Measurements from ENCODE around the gene CCND3. TPM values are rescaled to one million over a fixed set of nuclear protein-coding genes. Genes with fewer than 3 reads are reported as not detected.
A peak's percentile ranks its signal among the peaks of the same experiment; 100 is the strongest.

CCND3 gene
- total and polyA plus RNA-seq, 10 of the 15 experiments (the other 5 are each of a cell fraction or from before 2014, with no cell fraction given) = 6.0 to 86.4 (median 31.5) TPM

DNA sequence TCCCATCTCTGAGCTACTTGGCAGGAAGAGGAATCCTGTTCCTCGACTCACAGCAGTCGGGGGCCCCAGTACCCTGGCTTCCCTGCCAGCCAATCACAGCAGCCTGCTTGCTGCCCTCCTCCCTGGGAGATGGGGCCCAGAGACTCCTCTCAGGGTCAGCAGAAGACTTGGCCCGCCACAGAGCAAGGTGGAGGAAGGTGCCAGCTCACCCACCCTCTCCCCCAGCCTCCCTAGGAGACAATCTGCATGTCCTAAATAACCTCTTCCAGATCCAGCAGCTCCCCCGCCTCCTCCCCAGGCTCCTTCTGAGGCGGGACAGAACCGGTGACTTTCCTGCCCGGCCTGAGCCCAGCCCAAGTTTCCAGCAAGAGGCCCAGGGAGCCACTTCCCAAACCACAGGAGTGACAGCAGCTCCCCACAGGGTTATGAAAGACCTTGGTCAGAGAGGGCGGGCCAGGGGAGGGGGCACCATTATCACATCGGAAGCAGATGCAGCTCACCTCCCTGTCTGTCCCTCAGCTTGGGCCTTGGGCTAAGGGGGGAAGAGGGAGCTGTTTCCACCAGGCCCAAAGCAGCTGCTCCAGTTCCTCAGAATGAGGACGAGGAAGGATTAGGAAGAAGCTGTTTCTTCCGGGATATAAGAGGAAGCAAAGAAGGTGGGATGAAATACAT is 2.3 kb downstream of the CCND3 start:
- ChIA-PET SMC1A (ENCODE audit: uncharacterized antibody, unreplicated experiment) (interaction anchor here (0.6 to 12.4 kb wide), 11 partner anchors 15 to 1022 kb away, joined by 3 to 138 read pairs (median 4); partner anchors contain the start of genes BYSL, MED20 and TAF8), POLR2A (interaction anchor here (0.6 to 2.7 kb wide), 10 partner anchors 17 to 129 kb away, joined by 3 to 8 read pairs (median 4); partner anchors contain the start of genes BYSL and MED20), CTCF (interaction anchor here (0.8 to 13.2 kb wide), 10 partner anchors 11 to 152 kb away, joined by 3 to 193 read pairs (median 6); partner anchors contain the start of genes BYSL, MED20, TOMM6 and USP49), RAD21 (ENCODE audit: unreplicated experiment) (interaction anchor here (0.8 to 6.4 kb wide), 6 partner anchors 18 to 111 kb away, joined by 3 to 69 read pairs (median 4); partner anchors contain the start of genes BYSL, MED20 and TAF8)
- Histone ChIP-seq H3K4me3 (peak overlapping the region; percentile 98), H3K9ac (ENCODE audit: control insufficient read depth, insufficient read depth, low read length) (peak overlapping the region; percentile 68), H3K79me2 (ENCODE audit: control insufficient read depth, insufficient read depth, low read length) (peaks cover 35% of the 10 kb centered on the region), H3K4me1 (ENCODE audit: control insufficient read depth, insufficient read depth, low read length) (peaks cover 46% of the 10 kb centered on the region), H3K27ac (ENCODE audit: control insufficient read depth, insufficient read depth) (peak overlapping the region; percentile 54), H4K20me1 (ENCODE audit: control insufficient read depth, insufficient read depth) (peaks cover 2% of the 10 kb centered on the region; the same call in 1 of the 2 replicates), H3K4me2 (ENCODE audit: control insufficient read depth, insufficient read depth) (peak overlapping the region; percentile 86), H2AFZ (ENCODE audit: control insufficient read depth, low read depth, low read length) (peak overlapping the region; percentile 29; the same call in 1 of the 2 replicates), H3K36me3 (ENCODE audit: control insufficient read depth in 2 of 2, insufficient read depth in 2 of 2, low read length in 1 of 2) (peaks cover 10 to 14% of the 10 kb centered on the region in 2 experiments), H3K27me3 (replicated peaks in 1 of 2; ENCODE audit: control insufficient read depth in 2 of 2, insufficient read depth in 2 of 2, low read length in 1 of 2) (no peaks in the 10 kb centered on the region), H3K9me3 (replicated peaks; ENCODE audit: control insufficient read depth, insufficient read depth, low read length) (no peaks in the 10 kb centered on the region)
- BruUV-seq (replicated peaks) = no TSS peak
- in situ Hi-C loops (cut with MboI) = loop anchor here (10.0 kb wide), 1 partner anchor 105 kb away; no protein-coding TSS in a partner anchor
- ATAC-seq (no peak), FAIRE-seq (no peak), DNase-seq (ENCODE audit: low read depth, low spot score) (no peak)
- intact Hi-C loops (cut with micrococcal nuclease; ENCODE audit: unreplicated experiment) = no loop called here
- WGBS (ENCODE audit: insufficient coverage, insufficient replicate concordance, low lambda C conversion rate, missing lambda C conversion rate) = 31% methylated on average over 11 of the region's 11 CpGs
- TF ChIP-seq, protein P1, sequence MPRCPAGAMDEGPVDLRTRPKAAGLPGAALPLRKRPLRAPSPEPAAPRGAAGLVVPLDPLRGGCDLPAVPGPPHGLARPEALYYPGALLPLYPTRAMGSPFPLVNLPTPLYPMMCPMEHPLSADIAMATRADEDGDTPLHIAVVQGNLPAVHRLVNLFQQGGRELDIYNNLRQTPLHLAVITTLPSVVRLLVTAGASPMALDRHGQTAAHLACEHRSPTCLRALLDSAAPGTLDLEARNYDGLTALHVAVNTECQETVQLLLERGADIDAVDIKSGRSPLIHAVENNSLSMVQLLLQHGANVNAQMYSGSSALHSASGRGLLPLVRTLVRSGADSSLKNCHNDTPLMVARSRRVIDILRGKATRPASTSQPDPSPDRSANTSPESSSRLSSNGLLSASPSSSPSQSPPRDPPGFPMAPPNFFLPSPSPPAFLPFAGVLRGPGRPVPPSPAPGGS (IDR thresholded peaks at IDR 0.05; ENCODE audit: borderline replicate concordance, insufficient read depth, low read depth, low read length, poor library complexity, severe bottlenecking) = no peak
- TF ChIP-seq, protein P2, sequence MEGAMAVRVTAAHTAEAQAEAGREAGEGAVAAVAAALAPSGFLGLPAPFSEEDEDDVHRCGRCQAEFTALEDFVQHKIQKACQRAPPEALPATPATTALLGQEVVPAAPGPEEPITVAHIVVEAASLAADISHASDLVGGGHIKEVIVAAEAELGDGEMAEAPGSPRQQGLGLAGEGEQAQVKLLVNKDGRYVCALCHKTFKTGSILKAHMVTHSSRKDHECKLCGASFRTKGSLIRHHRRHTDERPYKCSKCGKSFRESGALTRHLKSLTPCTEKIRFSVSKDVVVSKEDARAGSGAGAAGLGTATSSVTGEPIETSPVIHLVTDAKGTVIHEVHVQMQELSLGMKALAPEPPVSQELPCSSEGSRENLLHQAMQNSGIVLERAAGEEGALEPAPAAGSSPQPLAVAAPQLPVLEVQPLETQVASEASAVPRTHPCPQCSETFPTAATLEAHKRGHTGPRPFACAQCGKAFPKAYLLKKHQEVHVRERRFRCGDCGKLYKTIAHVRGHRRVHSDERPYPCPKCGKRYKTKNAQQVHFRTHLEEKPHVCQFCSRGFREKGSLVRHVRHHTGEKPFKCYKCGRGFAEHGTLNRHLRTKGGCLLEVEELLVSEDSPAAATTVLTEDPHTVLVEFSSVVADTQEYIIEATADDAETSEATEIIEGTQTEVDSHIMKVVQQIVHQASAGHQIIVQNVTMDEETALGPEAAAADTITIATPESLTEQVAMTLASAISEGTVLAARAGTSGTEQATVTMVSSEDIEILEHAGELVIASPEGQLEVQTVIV (IDR thresholded peaks at IDR 0.05; ENCODE audit: borderline replicate concordance, partially characterized antibody) = no peak
- TF ChIP-seq, protein P3, sequence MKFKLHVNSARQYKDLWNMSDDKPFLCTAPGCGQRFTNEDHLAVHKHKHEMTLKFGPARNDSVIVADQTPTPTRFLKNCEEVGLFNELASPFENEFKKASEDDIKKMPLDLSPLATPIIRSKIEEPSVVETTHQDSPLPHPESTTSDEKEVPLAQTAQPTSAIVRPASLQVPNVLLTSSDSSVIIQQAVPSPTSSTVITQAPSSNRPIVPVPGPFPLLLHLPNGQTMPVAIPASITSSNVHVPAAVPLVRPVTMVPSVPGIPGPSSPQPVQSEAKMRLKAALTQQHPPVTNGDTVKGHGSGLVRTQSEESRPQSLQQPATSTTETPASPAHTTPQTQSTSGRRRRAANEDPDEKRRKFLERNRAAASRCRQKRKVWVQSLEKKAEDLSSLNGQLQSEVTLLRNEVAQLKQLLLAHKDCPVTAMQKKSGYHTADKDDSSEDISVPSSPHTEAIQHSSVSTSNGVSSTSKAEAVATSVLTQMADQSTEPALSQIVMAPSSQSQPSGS (IDR thresholded peaks at IDR 0.05; ENCODE audit: low read length) = no peak
- TF ChIP-seq SMAD1 (IDR thresholded peaks at IDR 0.05; ENCODE audit: low read depth, partially characterized antibody) (no peak), NFYB (IDR thresholded peaks at IDR 0.05; ENCODE audit: insufficient read depth, low read depth, low read length) (peak; percentile 68; the same call in 1 of the 2 replicates), ATF7 (IDR thresholded peaks at IDR 0.05; ENCODE audit: low read depth) (no peak), TAF1 (IDR thresholded peaks at IDR 0.05; ENCODE audit: borderline replicate concordance, low read depth, low read length) (no peak), STAT3 (IDR thresholded peaks at IDR 0.05; ENCODE audit: low read depth, low read length) (no peak)
- TF ChIP-seq, protein P4, sequence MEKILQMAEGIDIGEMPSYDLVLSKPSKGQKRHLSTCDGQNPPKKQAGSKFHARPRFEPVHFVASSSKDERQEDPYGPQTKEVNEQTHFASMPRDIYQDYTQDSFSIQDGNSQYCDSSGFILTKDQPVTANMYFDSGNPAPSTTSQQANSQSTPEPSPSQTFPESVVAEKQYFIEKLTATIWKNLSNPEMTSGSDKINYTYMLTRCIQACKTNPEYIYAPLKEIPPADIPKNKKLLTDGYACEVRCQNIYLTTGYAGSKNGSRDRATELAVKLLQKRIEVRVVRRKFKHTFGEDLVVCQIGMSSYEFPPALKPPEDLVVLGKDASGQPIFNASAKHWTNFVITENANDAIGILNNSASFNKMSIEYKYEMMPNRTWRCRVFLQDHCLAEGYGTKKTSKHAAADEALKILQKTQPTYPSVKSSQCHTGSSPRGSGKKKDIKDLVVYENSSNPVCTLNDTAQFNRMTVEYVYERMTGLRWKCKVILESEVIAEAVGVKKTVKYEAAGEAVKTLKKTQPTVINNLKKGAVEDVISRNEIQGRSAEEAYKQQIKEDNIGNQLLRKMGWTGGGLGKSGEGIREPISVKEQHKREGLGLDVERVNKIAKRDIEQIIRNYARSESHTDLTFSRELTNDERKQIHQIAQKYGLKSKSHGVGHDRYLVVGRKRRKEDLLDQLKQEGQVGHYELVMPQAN (conservative IDR thresholded peaks at IDR 0.05) = no peak
- TF ChIP-seq, protein P5, sequence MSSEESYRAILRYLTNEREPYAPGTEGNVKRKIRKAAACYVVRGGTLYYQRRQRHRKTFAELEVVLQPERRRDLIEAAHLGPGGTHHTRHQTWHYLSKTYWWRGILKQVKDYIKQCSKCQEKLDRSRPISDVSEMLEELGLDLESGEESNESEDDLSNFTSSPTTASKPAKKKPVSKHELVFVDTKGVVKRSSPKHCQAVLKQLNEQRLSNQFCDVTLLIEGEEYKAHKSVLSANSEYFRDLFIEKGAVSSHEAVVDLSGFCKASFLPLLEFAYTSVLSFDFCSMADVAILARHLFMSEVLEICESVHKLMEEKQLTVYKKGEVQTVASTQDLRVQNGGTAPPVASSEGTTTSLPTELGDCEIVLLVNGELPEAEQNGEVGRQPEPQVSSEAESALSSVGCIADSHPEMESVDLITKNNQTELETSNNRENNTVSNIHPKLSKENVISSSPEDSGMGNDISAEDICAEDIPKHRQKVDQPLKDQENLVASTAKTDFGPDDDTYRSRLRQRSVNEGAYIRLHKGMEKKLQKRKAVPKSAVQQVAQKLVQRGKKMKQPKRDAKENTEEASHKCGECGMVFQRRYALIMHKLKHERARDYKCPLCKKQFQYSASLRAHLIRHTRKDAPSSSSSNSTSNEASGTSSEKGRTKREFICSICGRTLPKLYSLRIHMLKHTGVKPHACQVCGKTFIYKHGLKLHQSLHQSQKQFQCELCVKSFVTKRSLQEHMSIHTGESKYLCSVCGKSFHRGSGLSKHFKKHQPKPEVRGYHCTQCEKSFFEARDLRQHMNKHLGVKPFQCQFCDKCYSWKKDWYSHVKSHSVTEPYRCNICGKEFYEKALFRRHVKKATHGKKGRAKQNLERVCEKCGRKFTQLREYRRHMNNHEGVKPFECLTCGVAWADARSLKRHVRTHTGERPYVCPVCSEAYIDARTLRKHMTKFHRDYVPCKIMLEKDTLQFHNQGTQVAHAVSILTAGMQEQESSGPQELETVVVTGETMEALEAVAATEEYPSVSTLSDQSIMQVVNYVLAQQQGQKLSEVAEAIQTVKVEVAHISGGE (CRISPR knock-in tag; IDR thresholded peaks at IDR 0.05) = no peak

Data from GM12878 (cell line).